GM21529 (cell line): ENCODE measurements around the gene BHLHE40.

Source experiments
- ATAC-seq: cut with Tn5 transposase; IDR thresholded peaks from one replicate; pipeline ENCODE4 v1.9.1; 2021; ENCODE audit not compliant: unreplicated experiment

Gene BHLHE40

GRCh38 chr3:5016211-5017161 lies 37.2 kb downstream of the BHLHE40 start:
- ATAC-seq: peak; percentile 68

- ATAC-seq: no peak
Observed at GRCh38 chr3:5017925-5018531, 38.8 kb downstream of the BHLHE40 start.

- no peak for ATAC-seq
Observed at GRCh38 chr3:5019411-5020241, 40.4 kb downstream of the BHLHE40 start.

GRCh38 chr3:5020242-5020722 lies 41.0 kb downstream of the BHLHE40 start:
- ATAC-seq: no peak

- ATAC-seq: no peak
Observed at GRCh38 chr3:5021116-5022092, 42.2 kb downstream of the BHLHE40 start.

GRCh38 chr3:5022187-5022965 lies 43.1 kb downstream of the BHLHE40 start:
- ATAC-seq: peak; percentile 74

- no peak for ATAC-seq
Observed at GRCh38 chr3:5022966-5023776, 43.9 kb downstream of the BHLHE40 start.

GRCh38 chr3:5023777-5024346 lies 44.6 kb downstream of the BHLHE40 start:
- no peak for ATAC-seq

- ATAC-seq: no peak
Observed at GRCh38 chr3:5026046-5026362, 46.8 kb downstream of the BHLHE40 start.

GRCh38 chr3:5029715-5030114 lies 50.5 kb downstream of the BHLHE40 start:
- ATAC-seq: no peak

- ATAC-seq: no peak
Observed at GRCh38 chr3:5030152-5030551, 50.9 kb downstream of the BHLHE40 start.

- ATAC-seq: no peak
Observed at GRCh38 chr3:5032844-5033243, 53.6 kb downstream of the BHLHE40 start.
